MM.1S (cell line): ENCODE results near the gene PROSER3.

Experiments
- DNase-seq: peaks from one replicate; pipeline ENCODE4 v3.0.0-alpha.2; 2015
- H2AFZ ChIP-seq: fragments of 300-600 bp; sonication (generic); 2 replicates; pipeline ENCODE4 v1.6.0; 2016; ENCODE audit warnings: antibody characterized with exemption, low read length
- H3F3A ChIP-seq: fragments of 300-600 bp; sonication (generic); 2 replicates; pipeline ENCODE4 v1.6.1; 2016; ENCODE audit warnings: mild to moderate bottlenecking, antibody characterized with exemption, low read length, moderate library complexity, mixed read lengths; ENCODE audit not compliant: insufficient read depth
- H3K27ac ChIP-seq: fragments of 300-600 bp; sonication (generic); 2 replicates; pipeline ENCODE4 v1.5.1; 2016; ENCODE audit warnings: mild to moderate bottlenecking, low read length
- H3K27me3 ChIP-seq: fragments of 300-600 bp; sonication (generic); replicated peaks from 2 replicates; pipeline ENCODE4 v1.6.0; 2016; ENCODE audit warnings: low read length; ENCODE audit not compliant: insufficient read depth
- H3K36me3 ChIP-seq: fragments of 300-600 bp; sonication (generic); replicated peaks from 2 replicates; pipeline ENCODE4 v1.6.1; 2016; ENCODE audit warnings: mild to moderate bottlenecking, low read length, mixed read lengths; ENCODE audit not compliant: insufficient read depth
- H3K4me1 ChIP-seq: fragments of 300-600 bp; sonication (generic); 2 replicates; pipeline ENCODE4 v1.6.1; 2016; ENCODE audit warnings: low read length, mixed read lengths
- H3K4me2 ChIP-seq: fragments of 300-600 bp; sonication (generic); 2 replicates; pipeline ENCODE4 v1.6.0; 2016; ENCODE audit warnings: low read depth, low read length
- H3K4me3 ChIP-seq: fragments of 300-600 bp; sonication (generic); 2 replicates; pipeline ENCODE4 v1.5.1; 2016; ENCODE audit warnings: low read length, mixed read lengths
- H3K79me2 ChIP-seq: fragments of 300-600 bp; sonication (generic); 2 replicates; pipeline ENCODE4 v1.6.1; 2016; ENCODE audit warnings: mixed run types, low read length, mixed read lengths
- H3K9ac ChIP-seq: fragments of 300-600 bp; sonication (generic); 2 replicates; pipeline ENCODE4 v1.6.1; 2016; ENCODE audit warnings: low read length, mixed read lengths
- H3K9me2 ChIP-seq: fragments of 300-600 bp; sonication (generic); replicated peaks from 2 replicates; pipeline ENCODE4 v1.6.1; 2016; ENCODE audit warnings: mild to moderate bottlenecking, low read length, mixed read lengths; ENCODE audit not compliant: insufficient read depth
- H3K9me3 ChIP-seq: fragments of 300-600 bp; sonication (generic); replicated peaks from 2 replicates; pipeline ENCODE4 v1.6.1; 2016; ENCODE audit warnings: mild to moderate bottlenecking, low read length, mixed read lengths; ENCODE audit not compliant: insufficient read depth
- H4K20me1 ChIP-seq: fragments of 300-600 bp; sonication (generic); 2 replicates; pipeline ENCODE4 v1.6.1; 2016; ENCODE audit warnings: mild to moderate bottlenecking, low read length, moderate library complexity, mixed read lengths; ENCODE audit not compliant: insufficient read depth
- EZH2 ChIP-seq: fragments of 300-600 bp; sonication (generic); optimal IDR thresholded peaks from 2 replicates; pipeline ENCODE3; 2017; ENCODE audit warnings: low read depth, mild to moderate bottlenecking, antibody characterized with exemption, low read length, mixed read lengths
- EZH2phosphoT487 ChIP-seq: fragments of 300-600 bp; sonication (generic); IDR thresholded peaks from 2 replicates; pipeline ENCODE4 v1.6.1; 2018; ENCODE audit warnings: antibody characterized with exemption, low read length
- TF ChIP-seq, protein P1 (sequence below): fragments of 300-600 bp; sonication (generic); IDR thresholded peaks from 2 replicates; pipeline ENCODE4 v1.5.1; 2016; ENCODE audit warnings: antibody characterized with exemption, low read length, mixed read lengths

Gene PROSER3

DNA sequence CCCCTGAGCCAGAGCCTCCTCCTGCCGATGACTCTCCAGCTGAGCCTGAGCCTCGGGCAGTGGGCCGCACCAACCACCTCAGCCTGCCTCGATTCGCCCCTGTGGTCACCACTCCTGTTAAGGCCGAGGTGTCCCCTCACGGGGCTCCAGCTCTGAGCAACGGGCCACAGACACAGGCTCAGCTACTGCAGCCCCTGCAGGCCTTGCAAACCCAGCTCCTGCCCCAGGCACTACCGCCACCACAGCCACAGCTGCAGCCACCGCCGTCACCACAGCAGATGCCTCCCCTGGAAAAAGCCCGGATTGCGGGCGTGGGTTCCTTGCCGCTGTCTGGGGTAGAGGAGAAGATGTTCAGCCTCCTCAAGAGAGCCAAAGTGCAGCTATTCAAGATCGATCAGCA lies 36.6 kb upstream of the PROSER3 start:
- Histone ChIP-seq H3K27ac (no peak overlapping the region), H2AFZ (no peak overlapping the region), H3K27me3 (no peaks in the 10 kb centered on the region), H3K4me1 (0 out of 2 replicates have a peak, but pooled peaks cover 4% of the 10 kb centered on the region), H3K9me3 (no peaks in the 10 kb centered on the region), H3K36me3 (0 out of 2 replicates have a peak, but pooled peaks cover 6% of the 10 kb centered on the region), H3K4me3 (no peak overlapping the region), H3K9me2 (no peaks in the 10 kb centered on the region), H4K20me1 (no peaks in the 10 kb centered on the region), H3F3A (peaks cover 4% of the 10 kb centered on the region; the same call in 1 of the 2 replicates), H3K4me2 (no peak overlapping the region), H3K79me2 (peaks cover 40% of the 10 kb centered on the region), H3K9ac (no peak overlapping the region)
- TF ChIP-seq EZH2 (no peak), EZH2phosphoT487 (no peak)
- TF ChIP-seq, protein P1, sequence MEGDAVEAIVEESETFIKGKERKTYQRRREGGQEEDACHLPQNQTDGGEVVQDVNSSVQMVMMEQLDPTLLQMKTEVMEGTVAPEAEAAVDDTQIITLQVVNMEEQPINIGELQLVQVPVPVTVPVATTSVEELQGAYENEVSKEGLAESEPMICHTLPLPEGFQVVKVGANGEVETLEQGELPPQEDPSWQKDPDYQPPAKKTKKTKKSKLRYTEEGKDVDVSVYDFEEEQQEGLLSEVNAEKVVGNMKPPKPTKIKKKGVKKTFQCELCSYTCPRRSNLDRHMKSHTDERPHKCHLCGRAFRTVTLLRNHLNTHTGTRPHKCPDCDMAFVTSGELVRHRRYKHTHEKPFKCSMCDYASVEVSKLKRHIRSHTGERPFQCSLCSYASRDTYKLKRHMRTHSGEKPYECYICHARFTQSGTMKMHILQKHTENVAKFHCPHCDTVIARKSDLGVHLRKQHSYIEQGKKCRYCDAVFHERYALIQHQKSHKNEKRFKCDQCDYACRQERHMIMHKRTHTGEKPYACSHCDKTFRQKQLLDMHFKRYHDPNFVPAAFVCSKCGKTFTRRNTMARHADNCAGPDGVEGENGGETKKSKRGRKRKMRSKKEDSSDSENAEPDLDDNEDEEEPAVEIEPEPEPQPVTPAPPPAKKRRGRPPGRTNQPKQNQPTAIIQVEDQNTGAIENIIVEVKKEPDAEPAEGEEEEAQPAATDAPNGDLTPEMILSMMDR = no peak
- DNase-seq = no peak

DNA sequence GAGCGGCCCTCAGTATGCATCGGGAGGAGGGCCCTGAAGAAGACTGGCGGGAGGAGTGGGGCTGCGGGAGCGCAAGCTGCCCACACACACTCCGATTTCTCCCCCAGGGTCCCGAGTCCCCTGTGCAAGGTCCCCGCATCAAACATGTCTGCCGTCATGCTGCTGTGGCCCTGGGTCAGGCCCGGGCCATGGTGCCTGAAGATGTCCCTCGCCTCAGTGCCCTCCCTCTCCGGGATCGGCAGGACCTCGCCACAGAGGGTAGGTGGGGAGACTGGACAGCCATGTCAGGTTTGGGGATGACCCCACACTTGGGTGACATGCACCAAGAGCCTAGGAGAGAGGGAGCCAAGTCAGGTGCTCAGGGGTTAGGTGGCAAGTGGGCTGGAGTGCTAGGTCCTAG lies 35.5 kb upstream of the PROSER3 start:
- Histone ChIP-seq H3K4me2 (no peak overlapping the region), H2AFZ (no peak overlapping the region), H3K9me3 (no peaks in the 10 kb centered on the region), H3F3A (no peaks in the 10 kb centered on the region), H3K9ac (no peak overlapping the region), H3K27ac (no peak overlapping the region), H3K9me2 (no peaks in the 10 kb centered on the region), H4K20me1 (no peaks in the 10 kb centered on the region), H3K4me3 (no peak overlapping the region), H3K79me2 (peaks cover 40% of the 10 kb centered on the region), H3K36me3 (peaks cover 7% of the 10 kb centered on the region; the same call in 1 of the 2 replicates), H3K4me1 (0 out of 2 replicates have a peak, but pooled peaks cover 4% of the 10 kb centered on the region), H3K27me3 (no peaks in the 10 kb centered on the region)
- DNase-seq = no peak
- TF ChIP-seq, protein P1 = no peak
- TF ChIP-seq EZH2phosphoT487 (no peak), EZH2 (no peak)

DNA sequence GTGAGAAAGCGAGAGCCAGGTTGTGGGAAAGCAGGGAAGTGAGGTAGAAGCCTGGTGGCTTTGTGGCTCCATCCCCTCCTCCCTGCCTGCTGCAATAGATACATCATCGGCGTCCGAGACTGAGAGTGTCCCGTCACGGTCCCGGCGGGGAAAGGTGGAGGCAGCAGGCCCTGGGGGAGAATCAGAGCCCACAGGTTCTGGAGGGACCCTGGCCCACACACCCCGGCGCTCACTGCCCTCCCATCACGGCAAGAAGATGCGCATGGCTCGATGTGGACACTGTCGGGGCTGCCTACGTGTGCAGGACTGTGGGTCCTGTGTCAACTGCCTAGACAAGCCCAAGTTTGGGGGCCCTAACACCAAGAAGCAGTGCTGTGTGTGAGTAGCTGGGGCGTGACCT lies 35.1 kb upstream of the PROSER3 start:
- H3K9ac ChIP-seq = no peak overlapping the region

More for the DNA sequence above, 35.1 kb upstream of the PROSER3 start:
- H3K9me2 ChIP-seq = no peaks in the 10 kb centered on the region
- H3K4me1 ChIP-seq = 0 out of 2 replicates have a peak, but pooled peaks cover 4% of the 10 kb centered on the region
- peaks cover 40% of the 10 kb centered on the region for H3K79me2 ChIP-seq
- TF ChIP-seq EZH2 (no peak), EZH2phosphoT487 (no peak)
- TF ChIP-seq, protein P1 = no peak
- no peaks in the 10 kb centered on the region for H3F3A ChIP-seq
- H2AFZ ChIP-seq = no peak overlapping the region
- no peak overlapping the region for H3K4me2 ChIP-seq
- no peak overlapping the region for H3K27ac ChIP-seq
- H3K9me3 ChIP-seq = no peaks in the 10 kb centered on the region
- no peak overlapping the region for H3K4me3 ChIP-seq
- no peaks in the 10 kb centered on the region for H4K20me1 ChIP-seq
- H3K36me3 ChIP-seq = peaks cover 7% of the 10 kb centered on the region; the same call in 1 of the 2 replicates
- DNase-seq = no peak
- H3K27me3 ChIP-seq = no peaks in the 10 kb centered on the region
